Natural killer cell (primary cell): ENCODE results near the gene MKKS. TPM values are rescaled to one million over a fixed set of nuclear protein-coding genes. Genes with fewer than 3 reads are reported as not detected.

Experiments
- ATAC-seq, 3 donors: fragments of 150-1000 bp in 2 of 3; fragments of 200-7000 bp in 1 of 3; cut with Tn5 transposase; 1 replicate in 1 of 3; 2 replicates in 2 of 3; pipeline ENCODE4 v1.10.0; 2021; ENCODE audit warnings: mild to moderate bottlenecking in 2 of 3, moderate library complexity in 2 of 3
- DNase-seq, 2 donors: peaks; one replicate each; pipeline versions ENCODE4 v3.0.0 to v3.0.0-alpha.2; 2013 to 2021; ENCODE audit warnings: mixed read lengths in 1 of 2
- H3K27ac ChIP-seq: one replicate; pipeline ENCODE4 v1.5.1; 2013; ENCODE audit warnings: mild to moderate bottlenecking, low read length
- H3K27me3 ChIP-seq: one replicate; pipeline ENCODE4 v1.6.1; 2013; ENCODE audit warnings: low read length; ENCODE audit not compliant: control insufficient read depth, insufficient read depth
- H3K36me3 ChIP-seq: one replicate; pipeline ENCODE4 v1.6.1; 2013; ENCODE audit warnings: low read length; ENCODE audit not compliant: control insufficient read depth, insufficient read depth
- H3K4me1 ChIP-seq: one replicate; pipeline ENCODE4 v1.6.1; 2013; ENCODE audit warnings: low read length; ENCODE audit not compliant: control insufficient read depth, insufficient read depth
- H3K4me3 ChIP-seq: one replicate; pipeline ENCODE4 v1.5.1; 2013; ENCODE audit warnings: low read length
- H3K9me3 ChIP-seq: one replicate; pipeline ENCODE4 v1.6.1; 2013; ENCODE audit warnings: low read length; ENCODE audit not compliant: control insufficient read depth, insufficient read depth
- H3K27ac Mint-ChIP-seq, 2 donors: one replicate each; pipeline ENCODE4 v1.8.0; 2022; ENCODE audit warnings: mild to moderate bottlenecking in 2 of 2, mixed read lengths in 2 of 2, moderate library complexity in 1 of 2
- H3K27me3 Mint-ChIP-seq, 2 donors: one replicate each; pipeline ENCODE4 v1.8.0; 2022; ENCODE audit warnings: low read depth in 2 of 2, mixed read lengths in 2 of 2
- H3K36me3 Mint-ChIP-seq: one replicate; pipeline ENCODE4 v1.8.0; 2022; ENCODE audit warnings: mixed read lengths
- H3K4me1 Mint-ChIP-seq, 2 donors: one replicate each; pipeline ENCODE4 v1.8.0; 2022; ENCODE audit warnings: mixed read lengths in 2 of 2
- H3K4me3 Mint-ChIP-seq: one replicate; pipeline ENCODE4 v1.8.0; 2022; ENCODE audit warnings: mild to moderate bottlenecking, moderate library complexity, mixed read lengths
- H3K9me3 Mint-ChIP-seq, 2 donors: one replicate each; pipeline ENCODE4 v1.8.0; 2022; ENCODE audit warnings: mixed read lengths in 2 of 2
- CTCF ChIP-seq: fragments of 200-600 bp; IDR thresholded peaks from one replicate; pipeline ENCODE4 v1.8.0; 2022; ENCODE audit warnings: antibody characterized with exemption
- WGBS: methylation state at CpG from one replicate; pipeline ENCODE4 v1.1.7; 2013; ENCODE audit warnings: missing lambda C conversion rate; ENCODE audit not compliant: insufficient coverage; 5-methylcytosine and 5-hydroxymethylcytosine counted together
- intact Hi-C: fragments of 100-400 bp; cut with micrococcal nuclease; formaldehyde crosslinking; loops from one replicate; pipeline ENCODE4 v1.14.2; 2022
- total RNA-seq, 4 donors: library from RNA; stranded (reverse); fragments of 120-200 nt in 1 of 4; gene quantifications; one replicate each; pipeline versions ENCODE4 v1.2.3 to v1.2.4, GENCODE V29; 2013 to 2022

The MKKS gene
- total RNA-seq, 3 donors from 2014 or later (not counting 1 experiment from before 2014, with no cell fraction given), result 3.5 to 6.2 (median 3.6) TPM

GRCh38 chr20:10388597-10388996, 45.4 kb downstream of the MKKS start:
- Histone ChIP-seq H3K27me3 (no peaks in the 10 kb centered on the region), H3K4me1 (no peaks in the 10 kb centered on the region), H3K9me3 (no peaks in the 10 kb centered on the region), H3K27ac (no peak overlapping the region), H3K36me3 (no peaks in the 10 kb centered on the region), H3K4me3 (no peak overlapping the region)
- H3K4me1 Mint-ChIP-seq, result no peaks in the 10 kb centered on the region
- H3K9me3 Mint-ChIP-seq, result no peaks in the 10 kb centered on the region
- no peak overlapping the region for H3K4me3 Mint-ChIP-seq
- intact Hi-C loops, result no loop called here
- ATAC-seq (no peak), DNase-seq (no peak)
- no peak for TF ChIP-seq CTCF
- H3K27ac Mint-ChIP-seq, result no peak overlapping the region
- H3K36me3 Mint-ChIP-seq, result no peaks in the 10 kb centered on the region
- 93% methylated on average over 4 of the region's 4 CpGs for WGBS
- H3K27me3 Mint-ChIP-seq, result peaks cover 7 to 15% of the 10 kb centered on the region in 2 donors

GRCh38 chr20:10387686-10388085, 46.3 kb downstream of the MKKS start:
- Mint-ChIP-seq H3K27ac (no peak overlapping the region), H3K36me3 (no peaks in the 10 kb centered on the region), H3K27me3 (peaks cover 7 to 15% of the 10 kb centered on the region in 2 donors), H3K4me3 (no peak overlapping the region), H3K4me1 (no peaks in the 10 kb centered on the region), H3K9me3 (no peaks in the 10 kb centered on the region)
- Histone ChIP-seq H3K27me3 (no peaks in the 10 kb centered on the region), H3K4me1 (no peaks in the 10 kb centered on the region), H3K9me3 (no peaks in the 10 kb centered on the region), H3K36me3 (no peaks in the 10 kb centered on the region), H3K4me3 (no peak overlapping the region), H3K27ac (no peak overlapping the region)
- no peak for ATAC-seq
- TF ChIP-seq CTCF, result no peak
- no peak for DNase-seq
- WGBS, result 89% methylated on average over 4 of the region's 4 CpGs
- intact Hi-C loops, result no loop called here

GRCh38 chr20:10385850-10386544, 48.0 kb downstream of the MKKS start:
- intact Hi-C loops, result no loop called here
- WGBS, result 88% methylated on average over 4 of the region's 4 CpGs

More at GRCh38 chr20:10385850-10386544, 48.0 kb downstream of the MKKS start:
- Mint-ChIP-seq H3K27ac (no peak overlapping the region), H3K4me1 (no peaks in the 10 kb centered on the region), H3K27me3 (peaks cover 7 to 15% of the 10 kb centered on the region in 2 donors), H3K36me3 (no peaks in the 10 kb centered on the region), H3K9me3 (no peaks in the 10 kb centered on the region), H3K4me3 (no peak overlapping the region)
- H3K27me3 ChIP-seq, result no peaks in the 10 kb centered on the region
- no peak for TF ChIP-seq CTCF
- H3K9me3 ChIP-seq, result no peaks in the 10 kb centered on the region
- DNase-seq (no peak), ATAC-seq (no peak)
- no peaks in the 10 kb centered on the region for H3K4me1 ChIP-seq
- no peak overlapping the region for H3K4me3 ChIP-seq
- H3K27ac ChIP-seq, result no peak overlapping the region
- H3K36me3 ChIP-seq, result no peaks in the 10 kb centered on the region
